Right cardiac atrium (tissue), 5 donors: ENCODE data around the gene PLEKHA8. TPM values are rescaled to one million over a fixed set of nuclear protein-coding genes. Genes with fewer than 3 reads are reported as not detected.

Source experiments
- ATAC-seq, 2 donors: fragments of 200-7000 bp; cut with Tn5 transposase; one replicate each; pipeline versions ENCODE4 v1.8.0 to v1.9.1; 2020; ENCODE audit warnings: moderate library complexity in 2 of 2, mild to moderate bottlenecking in 1 of 2
- DNase-seq, 3 donors: peaks; one replicate each; pipeline ENCODE4 v3.0.0-alpha.2; 2020
- H3K27ac ChIP-seq: one replicate; pipeline ENCODE4 v1.5.1; 2013; ENCODE audit warnings: mild to moderate bottlenecking, low read length, control low read depth, moderate library complexity
- H3K27me3 ChIP-seq: one replicate; pipeline ENCODE4 v1.6.1; 2013; ENCODE audit not compliant: control insufficient read depth, insufficient read depth
- H3K4me1 ChIP-seq: one replicate; pipeline ENCODE4 v1.6.1; 2013; ENCODE audit warnings: low read length; ENCODE audit not compliant: control insufficient read depth, insufficient read depth
- H3K4me3 ChIP-seq: one replicate; pipeline ENCODE4 v1.5.1; 2013; ENCODE audit warnings: low read length, control low read depth
- H3K9me3 ChIP-seq: one replicate; pipeline ENCODE4 v1.6.1; 2013; ENCODE audit warnings: low read length; ENCODE audit not compliant: control insufficient read depth
- WGBS: extraction: QIAGEN DNeasy Blood & Tissue Kit; methylation state at CpG from one replicate; pipeline ENCODE4 v1.1.7; 2013; 5-methylcytosine and 5-hydroxymethylcytosine counted together
- intact Hi-C, 4 donors: fragments of 100-400 bp; cut with DNase I; formaldehyde crosslinking; loops; one replicate each; pipeline versions ENCODE4 v1.11.0 to v1.14.0; 2022 to 2023
- polyA plus RNA-seq: library from polyadenylated mRNA; stranded (reverse); fragments of 200-250 nt; gene quantifications from one replicate; pipeline ENCODE4 v1.2.3, GENCODE V29; 2013
- total RNA-seq, 4 donors: library from RNA; stranded (reverse); fragmentation: NEBNext Ultra II Directional; extraction: Animal tissue kit (Norgen Biotek cat#: 25700); gene quantifications; one replicate each; pipeline ENCODE4 v1.2.1, GENCODE V29; 2021
- donor health status: healthy with polysubstance abuse.
- donor health status: DM: no; HTN: yes; CAD: no.
- donor health status: DM: no; HTN: no; CAD: no.
- donor health status: DM: no; HTN: yes; CAD: no; lungs with severe emphysema.
- donor health status: DM: yes; HTN: yes; CAD: no.

The PLEKHA8 gene
- total and polyA plus RNA-seq, 5 donors, result 1.7 to 5.6 (median 4.3) TPM

- WGBS, result 80% methylated on average over 2 of the region's 2 CpGs
- Histone ChIP-seq H3K4me3 (no peak overlapping the region), H3K4me1 (peaks cover 2% of the 10 kb centered on the region), H3K27ac (no peak overlapping the region), H3K27me3 (no peaks in the 10 kb centered on the region), H3K9me3 (no peaks in the 10 kb centered on the region)
- DNase-seq (no peak), ATAC-seq (no peak)
- intact Hi-C loops, result loop anchor here (10.0 kb wide), 5 partner anchors 84 to 404 kb away; no protein-coding TSS in a partner anchor
These were observed 132.1 kb downstream of the PLEKHA8 start for GRCh38 chr7:30160329-30160728.

DNA sequence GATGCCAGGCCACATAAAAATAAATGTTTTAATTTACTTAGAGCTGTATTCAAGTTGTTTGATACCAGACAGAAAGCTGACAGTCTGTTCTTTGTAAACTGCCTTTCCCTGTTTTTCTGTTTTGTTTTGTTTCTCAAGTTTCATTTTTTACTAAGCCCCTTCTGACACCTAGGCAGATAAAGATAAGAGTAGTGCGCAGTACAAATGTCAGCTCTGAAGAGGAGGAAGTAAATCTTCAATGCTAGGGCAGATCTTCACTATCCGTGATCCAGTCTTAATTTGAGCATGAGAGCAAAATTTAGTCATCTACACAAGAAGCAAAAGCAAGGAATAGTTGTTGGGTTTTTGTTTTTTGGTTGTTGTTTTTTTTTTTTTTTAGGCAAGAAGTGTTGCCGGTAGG is 133.9 kb downstream of the PLEKHA8 start:
- H3K27ac ChIP-seq, result no peak overlapping the region
- no peak for ATAC-seq
- H3K9me3 ChIP-seq, result no peaks in the 10 kb centered on the region
- intact Hi-C loops, result loop anchor here (10.0 kb wide), 5 partner anchors 83 to 403 kb away; no protein-coding TSS in a partner anchor
- H3K4me1 ChIP-seq, result peaks cover 2% of the 10 kb centered on the region
- H3K27me3 ChIP-seq, result no peaks in the 10 kb centered on the region
- DNase-seq, result no peak
- H3K4me3 ChIP-seq, result no peak overlapping the region
- WGBS, result 52% methylated on average over 3 of the region's 3 CpGs

- H3K9me3 ChIP-seq, result no peaks in the 10 kb centered on the region
- H3K4me3 ChIP-seq, result no peak overlapping the region
- intact Hi-C loops, result loop anchor here (10.0 kb wide), 5 partner anchors 82 to 402 kb away; no protein-coding TSS in a partner anchor
- ATAC-seq (no peak), DNase-seq (no peak)
- WGBS, result 59% methylated on average over 5 of the region's 5 CpGs
- H3K27me3 ChIP-seq, result no peaks in the 10 kb centered on the region
- H3K27ac ChIP-seq, result no peak overlapping the region
- peaks cover 2% of the 10 kb centered on the region for H3K4me1 ChIP-seq
These were observed 134.5 kb downstream of the PLEKHA8 start for GRCh38 chr7:30162622-30163124.

- Histone ChIP-seq H3K4me1 (peaks cover 2% of the 10 kb centered on the region), H3K4me3 (no peak overlapping the region), H3K27ac (peak overlapping the region; percentile 52), H3K27me3 (no peaks in the 10 kb centered on the region), H3K9me3 (no peaks in the 10 kb centered on the region)
- ATAC-seq (peak; percentile 43 to 80), DNase-seq (peak; percentile 44 to 75 (median 63))
- WGBS, result 49% methylated on average over 13 of the region's 13 CpGs
- intact Hi-C loops, result loop anchor here (10.0 kb wide), 5 partner anchors 81 to 401 kb away; no protein-coding TSS in a partner anchor
These were observed 135.2 kb downstream of the PLEKHA8 start for GRCh38 chr7:30163231-30163894.

- WGBS, result 72% methylated on average over 6 of the region's 6 CpGs
- DNase-seq (no peak), ATAC-seq (peak; percentile 58 to 65)
- H3K27ac ChIP-seq, result no peak overlapping the region
- H3K4me3 ChIP-seq, result no peak overlapping the region
- H3K27me3 ChIP-seq, result no peaks in the 10 kb centered on the region
- H3K4me1 ChIP-seq, result peaks cover 2% of the 10 kb centered on the region
- intact Hi-C loops, result loop anchor here (2.0 to 10.0 kb wide), 6 partner anchors 80 to 400 kb away; no protein-coding TSS in a partner anchor
- no peaks in the 10 kb centered on the region for H3K9me3 ChIP-seq
These were observed 136.4 kb downstream of the PLEKHA8 start for GRCh38 chr7:30164567-30164966.

GRCh38 chr7:30165590-30165989 is 137.4 kb downstream of the PLEKHA8 start:
- H3K4me1 ChIP-seq, result no peaks in the 10 kb centered on the region
- WGBS, result 92% methylated on average over 3 of the region's 3 CpGs

DNA sequence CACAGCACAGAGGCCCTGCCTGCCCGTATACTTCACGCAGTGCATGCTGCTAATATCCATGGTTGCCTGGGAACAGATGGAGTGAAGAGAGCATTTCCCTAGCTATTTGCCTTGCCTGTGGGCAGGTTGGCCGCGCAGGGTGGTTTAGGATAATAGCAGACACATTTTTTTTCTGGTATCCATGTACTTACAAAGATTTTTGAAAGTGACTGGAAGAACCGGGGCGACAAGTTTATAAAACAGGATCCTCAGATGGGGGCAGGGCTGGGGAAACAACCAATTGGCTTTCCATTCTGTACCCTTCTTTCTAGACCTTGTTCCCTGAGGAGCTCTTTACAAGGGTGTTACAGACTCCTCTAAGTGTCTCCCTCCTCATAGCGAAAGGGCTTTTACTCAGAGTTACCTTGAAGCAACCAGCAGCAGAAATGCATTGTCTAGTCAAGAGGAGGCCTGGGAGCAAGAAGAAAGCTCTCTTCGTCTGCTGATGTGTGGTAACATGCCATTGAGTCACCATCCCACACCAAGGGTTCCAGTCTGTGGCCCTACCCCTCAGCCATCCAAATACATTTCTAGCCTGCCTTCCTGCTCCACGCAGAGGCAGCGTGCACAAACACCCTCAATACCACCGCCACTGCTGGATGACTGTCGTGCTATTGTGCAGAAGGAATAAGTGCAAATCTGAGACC is 138.1 kb downstream of the PLEKHA8 start:
- DNase-seq (no peak), ATAC-seq (no peak)
- 93% methylated on average over 12 of the region's 12 CpGs for WGBS
- Histone ChIP-seq H3K27ac (no peak overlapping the region), H3K9me3 (no peaks in the 10 kb centered on the region), H3K27me3 (no peaks in the 10 kb centered on the region), H3K4me1 (no peaks in the 10 kb centered on the region), H3K4me3 (no peak overlapping the region)
- intact Hi-C loops, result loop anchor here (10.0 kb wide), 5 partner anchors 79 to 399 kb away; no protein-coding TSS in a partner anchor

More at GRCh38 chr7:30165590-30165989, 137.4 kb downstream of the PLEKHA8 start:
- H3K27ac ChIP-seq, result no peak overlapping the region
- H3K9me3 ChIP-seq, result no peaks in the 10 kb centered on the region
- DNase-seq (no peak), ATAC-seq (no peak)
- intact Hi-C loops, result loop anchor here (2.0 to 10.0 kb wide), 6 partner anchors 79 to 399 kb away; no protein-coding TSS in a partner anchor
- H3K27me3 ChIP-seq, result no peaks in the 10 kb centered on the region
- no peak overlapping the region for H3K4me3 ChIP-seq

- no peak for DNase-seq
- WGBS, result 80% methylated on average over 5 of the region's 5 CpGs
- no peak for ATAC-seq
- peaks cover 4% of the 10 kb centered on the region for H3K4me1 ChIP-seq
- H3K27ac ChIP-seq, result no peak overlapping the region
- intact Hi-C loops, result loop anchor here (10.0 kb wide), 5 partner anchors 78 to 398 kb away; no protein-coding TSS in a partner anchor
- no peak overlapping the region for H3K4me3 ChIP-seq
- H3K9me3 ChIP-seq, result no peaks in the 10 kb centered on the region
- H3K27me3 ChIP-seq, result no peaks in the 10 kb centered on the region
These were observed 138.6 kb downstream of the PLEKHA8 start for GRCh38 chr7:30166841-30167235.

GRCh38 chr7:30167901-30168300 is 139.7 kb downstream of the PLEKHA8 start:
- no peak overlapping the region for H3K27ac ChIP-seq
- H3K4me3 ChIP-seq, result no peak overlapping the region
- ATAC-seq (no peak), DNase-seq (no peak)
- H3K27me3 ChIP-seq, result no peaks in the 10 kb centered on the region
- H3K4me1 ChIP-seq, result peaks cover 8% of the 10 kb centered on the region
- WGBS, result 76% methylated on average over 6 of the region's 6 CpGs
- intact Hi-C loops, result loop anchor here (10.0 kb wide), 5 partner anchors 77 to 397 kb away; no protein-coding TSS in a partner anchor
- no peaks in the 10 kb centered on the region for H3K9me3 ChIP-seq

DNA sequence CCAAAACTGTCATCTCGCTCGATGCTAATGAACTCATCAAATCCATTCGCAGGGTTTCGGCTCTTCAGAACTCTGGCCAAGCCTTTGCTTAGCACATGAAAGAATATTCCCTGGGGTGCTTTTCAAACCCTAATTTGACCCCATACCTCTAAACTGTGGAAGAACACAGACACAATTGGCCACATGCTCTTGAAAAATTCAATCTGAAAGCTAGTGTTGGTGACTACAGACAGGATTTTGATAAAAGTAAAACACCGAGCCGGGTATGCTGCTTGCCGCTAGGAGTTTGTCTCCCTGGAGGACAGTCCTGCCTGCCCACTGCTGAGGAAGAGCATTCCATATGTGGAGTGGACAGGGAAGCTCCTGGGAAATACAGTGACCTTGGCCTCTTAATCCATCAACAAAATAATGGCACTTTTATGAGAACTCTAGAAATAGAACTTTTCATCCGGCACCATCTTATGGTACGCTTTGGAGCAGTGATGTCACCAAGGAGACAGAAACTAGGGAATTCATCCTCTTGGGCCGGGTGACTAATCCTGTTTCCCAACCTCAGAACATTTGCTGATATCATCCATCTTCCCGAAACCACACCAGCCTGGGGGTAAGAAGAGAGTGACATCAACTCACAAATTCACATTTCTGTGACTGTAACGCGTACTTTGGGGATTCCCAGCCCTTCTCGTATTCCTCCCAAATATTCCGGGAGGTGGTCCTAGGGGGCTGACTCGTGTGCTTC is 140.8 kb downstream of the PLEKHA8 start:
- ATAC-seq, result peak in 1 of 2 donors; percentile 11
- Histone ChIP-seq H3K27me3 (no peaks in the 10 kb centered on the region), H3K9me3 (no peaks in the 10 kb centered on the region), H3K4me3 (no peak overlapping the region), H3K4me1 (peaks cover 17% of the 10 kb centered on the region), H3K27ac (no peak overlapping the region)
- intact Hi-C loops, result loop anchor here (10.0 kb wide), 5 partner anchors 76 to 396 kb away; no protein-coding TSS in a partner anchor
- no peak for DNase-seq
- 76% methylated on average over 16 of the region's 16 CpGs for WGBS
